Neural cell (in vitro differentiated cells): ENCODE data around the gene RNF157. TPM values are rescaled to one million over a fixed set of nuclear protein-coding genes. Genes with fewer than 3 reads are reported as not detected.

Experiments
- H2AFZ ChIP-seq: fragments of 200-600, 300-800 bp; sonication (generic), shearing (Covaris generic); 2 replicates; pipeline ENCODE4 v1.6.0; 2014; ENCODE audit warnings: low read depth, mild to moderate bottlenecking, antibody characterized with exemption, low read length, moderate library complexity
- H3F3A ChIP-seq: fragments of 200-600 bp; shearing (Covaris generic); 2 replicates; pipeline ENCODE4 v1.6.1; 2016; ENCODE audit warnings: mild to moderate bottlenecking, moderate library complexity, mixed read lengths, antibody characterized with exemption, low read length; ENCODE audit not compliant: insufficient read depth, poor library complexity, severe bottlenecking
- H3K27ac ChIP-seq: fragments of 200-600, 300-800 bp; sonication (generic), shearing (Covaris generic); 2 replicates; pipeline ENCODE4 v1.5.1; 2014; ENCODE audit warnings: mild to moderate bottlenecking, low read length, moderate library complexity
- H3K27me3 ChIP-seq: fragments of 300-800, 200-600 bp; sonication (generic), shearing (Covaris generic); 2 replicates; pipeline ENCODE4 v1.6.0; 2014; ENCODE audit warnings: mild to moderate bottlenecking, low read depth, low read length, moderate library complexity; ENCODE audit not compliant: insufficient read depth
- H3K36me3 ChIP-seq: fragments of 300-800, 200-600 bp; sonication (generic), shearing (Covaris generic); 2 replicates; pipeline ENCODE4 v1.5.1; 2014; ENCODE audit warnings: mild to moderate bottlenecking, antibody characterized with exemption, low read length, moderate library complexity; ENCODE audit not compliant: insufficient read depth
- H3K4me2 ChIP-seq: fragments of 300-800, 200-600 bp; sonication (generic), shearing (Covaris generic); 2 replicates; pipeline ENCODE4 v1.6.0; 2014; ENCODE audit warnings: mild to moderate bottlenecking, low read length
- H3K4me3 ChIP-seq: fragments of 300-800, 200-600 bp; sonication (generic), shearing (Covaris generic); 2 replicates; pipeline ENCODE4 v1.5.1; 2014; ENCODE audit warnings: mild to moderate bottlenecking, low read length, moderate library complexity
- H3K79me2 ChIP-seq: fragments of 200-600 bp; shearing (Covaris generic); replicated peaks from 2 replicates; pipeline ENCODE4 v1.6.0; 2014; ENCODE audit warnings: mild to moderate bottlenecking, low read length, moderate library complexity; ENCODE audit not compliant: insufficient read depth
- H3K9ac ChIP-seq: fragments of 300-800, 200-600 bp; sonication (generic), shearing (Covaris generic); 2 replicates; pipeline ENCODE4 v1.6.1; 2016; ENCODE audit warnings: mild to moderate bottlenecking, low read length, mixed read lengths
- H3K9me2 ChIP-seq: fragments of 200-600 bp; shearing (Covaris generic); 2 replicates; pipeline ENCODE4 v1.6.1; 2016; ENCODE audit warnings: mild to moderate bottlenecking, low read length, mixed read lengths; ENCODE audit not compliant: insufficient read depth
- H3K9me3 ChIP-seq: fragments of 200-600, 300-800 bp; sonication (generic), shearing (Covaris generic); 2 replicates; pipeline ENCODE4 v1.6.1; 2016; ENCODE audit warnings: mild to moderate bottlenecking, mixed run types, low read length, moderate library complexity, mixed read lengths
- H4K20me1 ChIP-seq: fragments of 200-600 bp; shearing (Covaris generic); 2 replicates; pipeline ENCODE4 v1.6.1; 2016; ENCODE audit warnings: mild to moderate bottlenecking, mixed run types; ENCODE audit not compliant: insufficient read depth
- CTCF ChIP-seq: fragments of 450-650 bp; IDR thresholded peaks from 2 replicates; pipeline ENCODE4 v1.5.1; 2014; ENCODE audit warnings: antibody characterized with exemption, mild to moderate bottlenecking, moderate library complexity; ENCODE audit not compliant: poor library complexity, severe bottlenecking
- EP300 ChIP-seq: fragments of 450-650 bp; conservative IDR thresholded peaks from 2 replicates; pipeline ENCODE4 v1.6.1; 2014; ENCODE audit warnings: antibody characterized with exemption, mild to moderate bottlenecking, moderate library complexity; ENCODE audit not compliant: poor library complexity, severe bottlenecking
- EZH2 ChIP-seq: fragments of 200-600, 300-800 bp; shearing (Covaris generic), sonication (generic); IDR thresholded peaks from 2 replicates; pipeline ENCODE4 v1.6.1; 2014; ENCODE audit warnings: antibody characterized with exemption, low read length, borderline replicate concordance, mild to moderate bottlenecking; ENCODE audit not compliant: insufficient read depth, poor library complexity, severe bottlenecking
- MXI1 ChIP-seq: fragments of 450-650 bp; conservative IDR thresholded peaks from 2 replicates; pipeline ENCODE4 v1.6.1; 2014; ENCODE audit warnings: antibody characterized with exemption, mild to moderate bottlenecking; ENCODE audit not compliant: poor library complexity, severe bottlenecking
- POLR2AphosphoS5 ChIP-seq: IDR thresholded peaks from 2 replicates; pipeline ENCODE4 v1.6.1; 2012
- RAD21 ChIP-seq: fragments of 450-650 bp; conservative IDR thresholded peaks from 2 replicates; pipeline ENCODE4 v1.6.1; 2014; ENCODE audit warnings: antibody characterized with exemption, mild to moderate bottlenecking, moderate library complexity
- REST ChIP-seq: IDR thresholded peaks from 2 replicates; pipeline ENCODE4 v1.6.1; 2012; ENCODE audit warnings: borderline replicate concordance
- SMC3 ChIP-seq: fragments of 450-650 bp; conservative IDR thresholded peaks from 2 replicates; pipeline ENCODE4 v1.6.1; 2014; ENCODE audit warnings: antibody characterized with exemption, mild to moderate bottlenecking, moderate library complexity; ENCODE audit not compliant: poor library complexity
- TAF1 ChIP-seq: IDR thresholded peaks from 2 replicates; pipeline ENCODE4 v1.6.1; 2012; ENCODE audit warnings: low read depth
- polyA plus RNA-seq: library from polyadenylated mRNA; depleted of rRNA; stranded (reverse); fragments of >200 nt; gene quantifications from 2 replicates; pipeline ENCODE4 v1.2.3, GENCODE V29; 2014

The RNF157 gene
- polyA plus RNA-seq, 1 donor from 2014 or later = 15.9 TPM

GRCh38 chr17:76122431-76123190 lies 117.7 kb downstream of the RNF157 start:
- Histone ChIP-seq H3K9me2 (no peaks in the 10 kb centered on the region), H3K36me3 (no peaks in the 10 kb centered on the region), H3K27ac (no peak overlapping the region), H3K27me3 (no peaks in the 10 kb centered on the region), H3F3A (no peaks in the 10 kb centered on the region), H3K9me3 (no peaks in the 10 kb centered on the region), H2AFZ (no peak overlapping the region), H3K4me3 (no peak overlapping the region), H4K20me1 (no peaks in the 10 kb centered on the region), H3K79me2 (no peaks in the 10 kb centered on the region), H3K4me2 (no peak overlapping the region), H3K9ac (no peak overlapping the region)
- TF ChIP-seq CTCF (no peak), EP300 (no peak), MXI1 (no peak), REST (no peak), TAF1 (no peak), RAD21 (no peak), POLR2AphosphoS5 (no peak), SMC3 (no peak), EZH2 (no peak)

GRCh38 chr17:76121932-76122430 lies 118.3 kb downstream of the RNF157 start:
- H3K4me3 ChIP-seq = no peak overlapping the region
- H2AFZ ChIP-seq = no peak overlapping the region
- H3K27ac ChIP-seq = no peak overlapping the region
- H3K9ac ChIP-seq = no peak overlapping the region
- no peaks in the 10 kb centered on the region for H3K36me3 ChIP-seq
- TF ChIP-seq REST = no peak
- TF ChIP-seq EZH2 = no peak
- no peaks in the 10 kb centered on the region for H3K79me2 ChIP-seq
- H3K9me3 ChIP-seq = no peaks in the 10 kb centered on the region
- no peaks in the 10 kb centered on the region for H4K20me1 ChIP-seq
- no peaks in the 10 kb centered on the region for H3K27me3 ChIP-seq
- no peaks in the 10 kb centered on the region for H3K9me2 ChIP-seq
- H3K4me2 ChIP-seq = no peak overlapping the region
- no peaks in the 10 kb centered on the region for H3F3A ChIP-seq
